PC-3 (cell line): ENCODE results near the gene COPZ1. TPM values are rescaled to one million over a fixed set of nuclear protein-coding genes. Genes with fewer than 3 reads are reported as not detected.

Source experiments
- microRNA-seq: library from miRNA; unstranded; fragments of <30 nt; microRNA quantifications from one replicate; pipeline ENCODE4 v1.1.0, GENCODE V29; 2020; ENCODE audit not compliant: unreplicated experiment
- total RNA-seq: library from RNA; depleted of rRNA; stranded (reverse); fragments of >200 nt; gene quantifications from 2 replicates; pipeline ENCODE4 v1.2.3, GENCODE V29; 2014; rRNA removed

COPZ1 gene
- total RNA-seq, 1 experiment from 2014 or later, result 121 TPM

Small RNAs within 50 kb of the gene (microRNA-seq; reads per million reads assigned to microRNA genes)
- 305 reads per million, percentile 75 among the genes with 10 or more reads in this experiment for gene MIR148B

Other genes starting within 250 kb of the COPZ1 start
- 69.8 and 93.5 TPM in 2 replicates for gene SMUG1, start 136.1 kb upstream of the COPZ1 start, total RNA-seq
- 14.6 and 14.9 TPM in 2 replicates for gene CBX5, start 45.0 kb upstream of the COPZ1 start, total RNA-seq
- gene HNRNPA1, start 44.4 kb upstream of the COPZ1 start, total RNA-seq, result 465 and 516 TPM in 2 replicates
- 0.26 and 0.40 TPM in 2 replicates for gene NFE2, start 24.1 kb upstream of the COPZ1 start, total RNA-seq
- not detected in 2 replicates for gene GPR84, start 39.4 kb downstream of the COPZ1 start, total RNA-seq
- gene ZNF385A, start 59.6 kb downstream of the COPZ1 start, total RNA-seq, result 1.8 and 5.0 TPM in 2 replicates
- gene ITGA5, start 94.1 kb downstream of the COPZ1 start, total RNA-seq, result 35.9 and 38.2 TPM in 2 replicates
- gene GTSF1, start 148.5 kb downstream of the COPZ1 start, total RNA-seq, result not detected in 2 replicates
- gene NCKAP1L, start 172.6 kb downstream of the COPZ1 start, total RNA-seq, result not detected in 2 replicates
- not detected in 2 replicates for gene PDE1B, start 224.5 kb downstream of the COPZ1 start, total RNA-seq